ENCODE data around the gene ASB10. TPM values are rescaled to one million over a fixed set of nuclear protein-coding genes. Genes with fewer than 3 reads are reported as not detected.
A peak's percentile ranks its signal among the peaks of the same experiment; 100 is the strongest.

ASB10 gene
- total RNA-seq, 1 donor from 2014 or later: not detected

- peak; percentile 13 for ATAC-seq
Measured at GRCh38 chr7:151166629-151167196, 20.3 kb downstream of the ASB10 start.

DNA sequence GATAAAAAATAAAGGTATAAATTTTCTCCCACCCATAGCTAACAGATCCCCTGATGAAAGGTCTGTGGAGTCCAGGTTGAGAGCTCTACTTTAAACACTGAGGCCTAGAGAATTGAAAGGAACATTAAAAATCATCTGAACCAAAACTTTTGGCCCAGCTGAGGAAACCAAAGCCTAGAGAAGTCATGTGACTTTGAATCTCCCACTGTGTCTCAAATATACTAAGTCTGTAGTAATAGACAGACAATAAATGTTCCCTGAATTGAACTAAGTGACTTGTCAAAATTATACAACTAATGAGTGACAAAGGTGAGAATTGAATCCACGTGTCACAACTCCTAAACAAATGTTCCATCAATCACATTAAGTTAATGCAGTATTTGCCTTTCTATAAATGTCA is 25.3 kb downstream of the ASB10 start:
- no peak for ATAC-seq

DNA sequence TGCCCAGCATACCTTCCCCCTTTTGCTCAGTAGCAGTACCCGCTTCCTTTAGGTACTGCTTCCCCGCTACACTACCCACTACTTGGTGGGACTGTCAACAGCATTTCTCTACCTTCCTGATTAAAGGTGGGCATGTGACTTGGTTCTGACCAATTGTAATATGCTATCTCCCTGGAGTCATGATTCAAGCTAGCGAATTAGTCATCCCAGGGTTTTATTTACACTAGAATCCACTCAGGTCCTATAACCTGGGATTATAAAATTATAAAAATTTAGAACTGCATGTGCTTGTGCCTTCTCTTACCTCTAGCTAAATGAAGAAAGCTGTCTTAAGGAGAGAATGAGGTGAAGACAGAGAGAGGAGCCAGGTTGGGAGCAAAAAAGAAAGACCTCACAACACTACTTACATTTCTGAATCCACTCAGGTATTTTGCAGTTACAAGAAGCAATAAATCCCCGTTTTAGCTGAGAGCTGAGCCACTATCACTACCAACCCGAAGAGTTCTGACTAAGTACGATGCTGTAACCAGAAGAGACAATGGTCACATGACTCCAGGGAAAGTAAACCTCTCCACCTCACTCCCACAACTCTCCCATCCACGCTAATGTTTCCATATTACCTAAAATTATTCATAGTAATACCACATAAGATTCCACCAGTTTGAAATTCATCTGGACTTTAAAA is 29.3 kb downstream of the ASB10 start:
- peak; percentile 56 for ATAC-seq

DNA sequence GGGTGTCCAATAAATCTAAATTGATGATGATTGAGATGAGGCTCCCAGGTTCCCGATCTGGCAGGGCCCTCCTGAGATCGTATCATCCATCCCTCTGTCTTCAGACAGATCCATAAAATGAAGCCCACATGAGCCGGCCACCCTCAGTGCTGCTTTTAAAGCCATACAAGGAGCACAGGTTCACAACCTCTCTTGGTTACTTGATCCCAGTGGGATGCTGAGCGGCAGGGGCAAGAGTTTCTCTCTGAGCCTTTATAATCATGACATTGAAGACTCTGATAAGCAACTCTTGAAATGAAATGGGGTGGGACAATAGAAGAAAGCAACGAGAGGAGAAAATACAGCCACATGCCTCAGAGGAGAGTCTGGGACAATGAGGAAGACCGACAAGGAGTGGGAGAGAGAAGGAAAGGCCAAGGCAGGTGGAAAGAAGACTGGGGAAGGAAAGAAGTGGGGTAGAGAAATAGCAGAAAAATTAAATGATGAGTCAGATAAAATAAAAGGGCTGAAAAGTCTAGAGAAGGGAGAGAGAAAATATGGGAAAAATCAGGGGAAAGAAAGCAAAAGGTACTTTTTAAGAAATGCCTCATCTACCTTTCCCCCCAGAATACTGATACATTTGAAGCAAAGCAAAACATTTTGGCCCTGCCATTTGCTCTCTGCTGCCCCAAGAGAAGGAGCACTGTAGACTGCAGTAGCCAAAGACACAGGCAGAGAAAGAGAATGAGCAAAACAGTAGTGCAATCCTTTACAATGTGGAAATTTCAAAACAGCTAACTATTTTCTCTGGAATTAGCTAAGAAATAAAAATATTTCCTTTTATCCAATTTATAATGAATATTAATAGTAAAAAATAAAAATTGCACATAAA is 34.2 kb downstream of the ASB10 start:
- ATAC-seq: no peak

- peak; percentile 26 for ATAC-seq
Measured at GRCh38 chr7:151150388-151150787, 36.7 kb downstream of the ASB10 start.

GRCh38 chr7:151148319-151149259 is 38.5 kb downstream of the ASB10 start:
- no peak for ATAC-seq

DNA sequence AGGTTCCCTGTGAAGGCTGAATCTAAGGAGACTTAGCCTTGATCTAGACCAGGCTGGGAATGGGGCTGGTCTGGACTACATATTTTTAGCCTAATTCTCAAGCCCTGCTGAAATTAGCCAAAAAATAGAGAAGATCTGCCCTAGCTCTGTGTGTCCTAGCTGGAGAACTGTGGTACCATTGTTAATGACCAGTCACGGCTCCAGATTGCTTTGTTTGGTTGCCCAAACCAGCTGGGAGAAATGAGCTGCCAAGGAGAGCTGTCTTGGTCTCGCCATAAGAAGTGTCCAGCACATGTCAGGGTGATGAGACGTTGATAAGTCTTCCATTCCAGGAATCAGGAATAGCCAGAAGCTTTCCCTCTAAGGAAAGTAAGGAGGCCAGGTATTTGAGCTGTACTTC is 40.3 kb downstream of the ASB10 start:
- ATAC-seq: no peak

GRCh38 chr7:151144387-151144786 is 42.7 kb downstream of the ASB10 start:
- no peak for ATAC-seq

- ATAC-seq: no peak
Measured at GRCh38 chr7:151143261-151144015, 43.6 kb downstream of the ASB10 start.

- no peak for ATAC-seq
Measured at GRCh38 chr7:151142686-151143040, 44.4 kb downstream of the ASB10 start.

- ATAC-seq: no peak
Measured at GRCh38 chr7:151141855-151142685, 45.0 kb downstream of the ASB10 start.

GRCh38 chr7:151141311-151141854 is 45.7 kb downstream of the ASB10 start:
- no peak for ATAC-seq

GRCh38 chr7:151140826-151141225 is 46.2 kb downstream of the ASB10 start:
- ATAC-seq: no peak

DNA sequence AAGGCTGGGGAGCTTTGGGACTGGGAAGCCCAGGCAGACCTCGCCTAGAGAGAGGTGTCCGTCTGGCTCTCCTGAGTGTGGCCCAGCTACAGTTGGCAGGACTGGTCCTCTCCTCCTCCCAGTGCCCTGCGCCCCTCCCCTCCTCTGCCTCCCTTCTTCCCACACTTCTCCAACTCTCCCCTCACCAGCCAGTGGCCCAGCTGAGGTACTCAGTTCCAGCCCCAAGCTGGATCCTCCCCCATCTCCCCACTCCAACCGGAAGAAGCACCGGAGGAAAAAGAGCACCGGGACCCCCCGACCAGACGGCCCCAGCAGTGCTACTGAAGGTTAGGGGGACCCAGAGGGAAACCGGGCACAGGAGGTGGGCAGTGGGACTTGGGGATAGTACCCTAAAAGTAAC is 47.3 kb downstream of the ASB10 start:
- no peak for ATAC-seq

DNA sequence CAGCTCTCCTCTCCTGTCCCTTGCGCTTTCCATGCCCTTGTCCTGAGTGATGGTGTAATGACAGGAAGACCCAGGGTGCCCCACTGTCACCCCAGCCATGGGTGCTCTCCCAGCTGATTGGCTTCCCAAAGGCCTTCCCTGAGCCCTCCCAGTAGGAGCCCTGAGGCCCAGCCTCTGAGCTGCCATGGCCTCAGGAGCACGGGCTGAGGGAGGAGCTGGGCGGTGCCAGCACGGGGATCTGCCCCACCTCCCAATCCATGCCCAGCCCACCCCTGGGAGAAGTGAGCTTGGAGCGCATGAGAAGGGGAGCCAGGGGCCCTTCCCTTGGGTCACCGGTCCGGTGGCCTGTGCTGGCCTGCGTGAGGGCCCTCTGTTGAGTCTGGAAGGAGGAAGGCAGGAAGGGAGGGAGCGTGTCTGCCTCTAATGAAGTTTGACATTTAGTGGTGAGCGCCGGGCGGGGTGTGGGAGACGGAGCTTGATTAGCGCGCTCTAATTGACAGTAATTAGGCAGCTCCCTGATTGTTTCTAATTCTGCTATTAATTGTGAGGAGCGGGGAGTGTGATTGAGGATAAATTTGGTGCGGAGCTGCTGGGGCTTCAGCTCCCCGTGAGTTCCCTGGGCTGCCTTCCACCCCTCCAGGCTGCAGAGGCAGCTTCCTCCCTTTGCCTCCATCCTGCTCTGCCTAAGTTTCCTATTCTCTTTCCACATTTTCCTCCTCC is 47.8 kb downstream of the ASB10 start:
- no peak for ATAC-seq

GRCh38 chr7:151138153-151138851 is 48.7 kb downstream of the ASB10 start:
- ATAC-seq: no peak

GRCh38 chr7:151137791-151138152 is 49.3 kb downstream of the ASB10 start:
- no peak for ATAC-seq

DNA sequence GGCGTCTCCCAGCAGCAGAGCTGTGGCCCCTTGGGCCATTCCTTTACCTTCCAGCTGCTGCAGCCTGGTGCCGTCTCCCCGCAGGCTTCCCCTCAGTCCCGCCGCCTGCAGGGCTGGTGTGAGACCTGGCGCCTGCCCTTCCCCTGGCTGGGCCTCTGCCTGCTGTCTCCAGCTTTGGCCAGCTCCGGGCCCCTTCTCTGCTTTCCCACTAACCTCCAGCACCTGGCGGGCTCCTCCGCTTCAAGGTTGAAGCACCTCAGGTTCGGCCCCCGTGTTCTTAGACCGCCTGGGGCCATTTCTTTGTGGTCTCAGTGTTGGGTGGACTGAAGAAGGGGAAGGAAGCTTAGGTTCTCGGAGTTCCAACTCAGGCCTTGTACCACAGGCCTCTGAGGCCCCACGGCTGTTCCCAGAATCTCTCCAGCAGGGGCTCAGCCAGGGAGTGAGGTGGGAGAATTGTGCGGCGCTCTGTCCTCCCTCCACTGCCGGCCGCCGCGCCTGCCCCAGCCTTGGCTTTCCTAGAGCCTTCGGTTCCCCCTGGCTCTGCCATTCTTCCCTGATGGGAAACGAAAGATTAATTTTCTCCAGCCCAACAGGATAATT is 49.9 kb downstream of the ASB10 start:
- no peak for ATAC-seq
